ENCODE measurements around the gene SCUBE3.

SCUBE3 gene

GRCh38 chr6:35242906-35243305 lies 29.1 kb downstream of the SCUBE3 start:
- no peak for DNase-seq

GRCh38 chr6:35243386-35243958 lies 29.7 kb downstream of the SCUBE3 start:
- DNase-seq, result no peak

- DNase-seq, result no peak
Measured at GRCh38 chr6:35244551-35244950, 30.8 kb downstream of the SCUBE3 start.

- no peak for DNase-seq
Measured at GRCh38 chr6:35247642-35248231, 34.0 kb downstream of the SCUBE3 start.

- no peak for DNase-seq
Measured at GRCh38 chr6:35248300-35248699, 34.5 kb downstream of the SCUBE3 start.

GRCh38 chr6:35248965-35249364 lies 35.2 kb downstream of the SCUBE3 start:
- no peak for DNase-seq

GRCh38 chr6:35251949-35252348 lies 38.2 kb downstream of the SCUBE3 start:
- DNase-seq, result no peak

GRCh38 chr6:35253249-35253648 lies 39.5 kb downstream of the SCUBE3 start:
- no peak for DNase-seq

GRCh38 chr6:35258336-35258735 lies 44.6 kb downstream of the SCUBE3 start:
- DNase-seq, result no peak

- DNase-seq, result peak; percentile 50
Measured at GRCh38 chr6:35258858-35259193, 45.1 kb downstream of the SCUBE3 start.

GRCh38 chr6:35259194-35259947 lies 45.6 kb downstream of the SCUBE3 start, which contains the start of gene ZNF76:
Gene ZNF76, plus strand, starts transcription at chr6:35259735. Its CDS starts 21,417 bp downstream, at chr6:35281152.
- peak; percentile 92 for DNase-seq

- DNase-seq, result peak; percentile 82
Measured at GRCh38 chr6:35259948-35260590, 46.3 kb downstream of the SCUBE3 start.

GRCh38 chr6:35260591-35261570 lies 47.1 kb downstream of the SCUBE3 start:
- DNase-seq, result no peak

GRCh38 chr6:35262596-35262995 lies 48.8 kb downstream of the SCUBE3 start:
- no peak for DNase-seq

- no peak for DNase-seq
Measured at GRCh38 chr6:35264550-35265274, 51.0 kb downstream of the SCUBE3 start.

- no peak for DNase-seq
Measured at GRCh38 chr6:35265523-35265922, 51.8 kb downstream of the SCUBE3 start.

- no peak for DNase-seq
Measured at GRCh38 chr6:35267446-35267845, 53.7 kb downstream of the SCUBE3 start.

- DNase-seq, result no peak
Measured at GRCh38 chr6:35267897-35268296, 54.1 kb downstream of the SCUBE3 start.

GRCh38 chr6:35272005-35272404 lies 58.2 kb downstream of the SCUBE3 start:
- no peak for DNase-seq

GRCh38 chr6:35273822-35274559 lies 60.2 kb downstream of the SCUBE3 start:
- DNase-seq, result no peak

GRCh38 chr6:35275744-35276260 lies 62.0 kb downstream of the SCUBE3 start:
- DNase-seq, result no peak

Measured in activated CD8-positive, alpha-beta memory T cell treated with anti-CD3 and anti-CD28 coated beads, Interleukin-2, amount 50 U/mL, for 4 hours (primary cell).